Chondrocyte (in vitro differentiated cells): Measurements from ENCODE around the gene OTOR. TPM values are rescaled to one million over a fixed set of nuclear protein-coding genes. Genes with fewer than 3 reads are reported as not detected.

Experiments
- DNase-seq: peaks from one replicate; pipeline ENCODE4 v3.0.0; 2021; ENCODE audit warnings: mixed read lengths, low spot score
- H3K27ac Mint-ChIP-seq: one replicate; pipeline ENCODE4 v1.8.0; 2021; ENCODE audit warnings: mild to moderate bottlenecking, moderate library complexity, mixed read lengths; ENCODE audit not compliant: unreplicated experiment
- H3K27me3 Mint-ChIP-seq: 2 replicates; pipeline ENCODE4 v1.8.0; 2021; ENCODE audit warnings: low read depth, mixed read lengths
- H3K36me3 Mint-ChIP-seq: 2 replicates; pipeline ENCODE4 v1.8.0; 2021; ENCODE audit warnings: low read depth, mixed read lengths
- H3K4me1 Mint-ChIP-seq: 2 replicates; pipeline ENCODE4 v1.8.0; 2021; ENCODE audit warnings: low read depth, mild to moderate bottlenecking, mixed read lengths
- H3K4me3 Mint-ChIP-seq: one replicate; pipeline ENCODE4 v1.8.0; 2021; ENCODE audit warnings: mild to moderate bottlenecking, moderate library complexity, mixed read lengths; ENCODE audit not compliant: unreplicated experiment
- H3K9me3 Mint-ChIP-seq: 2 replicates; pipeline ENCODE4 v1.8.0; 2021; ENCODE audit warnings: low read depth, mixed read lengths
- long read RNA-seq: library from polyadenylated mRNA; stranded (forward); transcript quantifications from one replicate; pipeline ENCODE4 v2.0.0, GENCODE V29; 2021
- total RNA-seq: library from RNA; stranded (reverse); gene quantifications from 3 replicates; pipeline ENCODE4 v1.2.1, GENCODE V29; 2021
- TF ChIP-seq, protein P1 (sequence below): fragments of 200-600 bp; sonication (generic); IDR thresholded peaks from 2 replicates; pipeline ENCODE4 v1.5.0; 2021; ENCODE audit warnings: antibody characterized with exemption, mild to moderate bottlenecking, moderate library complexity

OTOR gene, protein sequence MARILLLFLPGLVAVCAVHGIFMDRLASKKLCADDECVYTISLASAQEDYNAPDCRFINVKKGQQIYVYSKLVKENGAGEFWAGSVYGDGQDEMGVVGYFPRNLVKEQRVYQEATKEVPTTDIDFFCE
- not detected in 3 replicates for total RNA-seq
- long read RNA-seq, result 0 reads

DNA sequence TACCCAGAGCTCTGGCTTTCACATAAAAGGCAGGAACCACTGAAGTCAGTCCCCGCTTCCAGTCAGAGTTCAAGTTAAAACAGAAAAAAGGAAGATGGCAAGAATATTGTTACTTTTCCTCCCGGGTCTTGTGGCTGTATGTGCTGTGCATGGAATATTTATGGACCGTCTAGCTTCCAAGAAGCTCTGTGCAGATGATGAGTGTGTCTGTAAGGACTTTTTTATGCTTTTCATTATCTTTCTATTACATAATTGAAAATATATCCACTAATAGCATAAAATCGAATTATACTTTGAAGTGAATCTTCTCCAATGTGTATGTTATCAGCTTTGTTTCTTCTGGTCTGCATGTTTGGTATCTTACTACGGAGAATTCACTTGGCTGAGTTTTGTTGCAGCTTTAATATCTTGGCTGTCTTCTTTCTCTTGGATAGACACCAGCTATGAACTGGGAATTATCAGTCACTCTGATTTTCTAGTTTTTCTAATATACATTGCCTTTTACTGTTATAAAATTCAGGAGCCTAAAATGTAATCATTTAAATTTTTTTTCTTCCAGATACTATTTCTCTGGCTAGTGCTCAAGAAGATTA, at the start of gene OTOR:
Gene OTOR (plus strand): TSS at position 51 of the 593 bp plus-strand sequence. CDS start 44 bp downstream, at position 95.
- H3K9me3 Mint-ChIP-seq, result no peaks in the 10 kb centered on the region
- no peaks in the 10 kb centered on the region for H3K4me1 Mint-ChIP-seq
- TF ChIP-seq, protein P1, sequence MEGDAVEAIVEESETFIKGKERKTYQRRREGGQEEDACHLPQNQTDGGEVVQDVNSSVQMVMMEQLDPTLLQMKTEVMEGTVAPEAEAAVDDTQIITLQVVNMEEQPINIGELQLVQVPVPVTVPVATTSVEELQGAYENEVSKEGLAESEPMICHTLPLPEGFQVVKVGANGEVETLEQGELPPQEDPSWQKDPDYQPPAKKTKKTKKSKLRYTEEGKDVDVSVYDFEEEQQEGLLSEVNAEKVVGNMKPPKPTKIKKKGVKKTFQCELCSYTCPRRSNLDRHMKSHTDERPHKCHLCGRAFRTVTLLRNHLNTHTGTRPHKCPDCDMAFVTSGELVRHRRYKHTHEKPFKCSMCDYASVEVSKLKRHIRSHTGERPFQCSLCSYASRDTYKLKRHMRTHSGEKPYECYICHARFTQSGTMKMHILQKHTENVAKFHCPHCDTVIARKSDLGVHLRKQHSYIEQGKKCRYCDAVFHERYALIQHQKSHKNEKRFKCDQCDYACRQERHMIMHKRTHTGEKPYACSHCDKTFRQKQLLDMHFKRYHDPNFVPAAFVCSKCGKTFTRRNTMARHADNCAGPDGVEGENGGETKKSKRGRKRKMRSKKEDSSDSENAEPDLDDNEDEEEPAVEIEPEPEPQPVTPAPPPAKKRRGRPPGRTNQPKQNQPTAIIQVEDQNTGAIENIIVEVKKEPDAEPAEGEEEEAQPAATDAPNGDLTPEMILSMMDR, result no peak
- H3K36me3 Mint-ChIP-seq, result no peaks in the 10 kb centered on the region
- H3K4me3 Mint-ChIP-seq, result no peak within 1 kb of the TSS
- no peak for DNase-seq
- H3K27ac Mint-ChIP-seq, result no peak within 1 kb of the TSS
- H3K27me3 Mint-ChIP-seq, result peaks cover 26% of the 10 kb centered on the region

DNA sequence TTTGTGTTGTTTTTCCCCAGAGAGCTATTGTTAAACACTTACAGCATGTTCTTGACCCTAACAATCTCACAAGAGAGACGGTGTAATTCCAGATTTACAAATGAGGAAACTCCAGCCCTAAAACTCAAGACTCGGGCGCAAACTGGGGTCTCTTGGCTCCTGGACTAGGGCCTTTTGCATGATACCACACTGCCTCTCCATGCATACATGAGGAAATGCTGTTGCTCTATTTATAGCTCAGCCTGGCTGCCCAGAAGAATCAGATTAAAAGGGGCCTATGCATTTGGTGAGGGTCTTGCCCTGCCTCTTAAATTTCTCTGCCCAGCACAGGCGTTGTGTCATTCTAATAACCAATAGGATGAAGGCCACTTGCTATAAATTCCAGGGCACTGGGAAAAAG, 48.9 kb upstream of the OTOR start:
- Mint-ChIP-seq H3K27me3 (peaks cover 8% of the 10 kb centered on the region), H3K27ac (no peak overlapping the region), H3K9me3 (no peaks in the 10 kb centered on the region), H3K4me1 (no peaks in the 10 kb centered on the region), H3K36me3 (no peaks in the 10 kb centered on the region), H3K4me3 (no peak overlapping the region)
- DNase-seq, result no peak
- TF ChIP-seq, protein P1, result no peak

DNA sequence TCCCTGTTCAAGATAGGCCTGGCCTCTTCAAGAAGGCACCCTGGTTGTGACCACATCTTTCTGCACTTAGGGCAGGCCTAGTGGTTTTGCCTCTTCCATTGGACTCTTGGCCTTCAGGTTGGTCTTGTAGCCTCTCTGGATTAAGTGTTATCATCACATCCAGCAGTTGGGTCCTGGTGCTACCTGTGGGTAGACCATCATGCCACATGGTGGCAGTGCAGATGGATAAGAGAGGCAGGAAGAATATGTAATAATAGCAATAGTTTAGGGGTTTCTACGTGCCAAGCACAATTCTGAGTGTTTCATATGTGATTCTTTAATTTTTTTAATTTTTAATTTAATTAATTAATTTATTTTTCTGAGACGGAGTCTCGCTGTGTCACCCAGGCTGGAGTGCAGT, 46.9 kb upstream of the OTOR start:
- H3K36me3 Mint-ChIP-seq, result no peaks in the 10 kb centered on the region
- TF ChIP-seq, protein P1, result peak; percentile 66
- peaks cover 2% of the 10 kb centered on the region for H3K9me3 Mint-ChIP-seq

DNA sequence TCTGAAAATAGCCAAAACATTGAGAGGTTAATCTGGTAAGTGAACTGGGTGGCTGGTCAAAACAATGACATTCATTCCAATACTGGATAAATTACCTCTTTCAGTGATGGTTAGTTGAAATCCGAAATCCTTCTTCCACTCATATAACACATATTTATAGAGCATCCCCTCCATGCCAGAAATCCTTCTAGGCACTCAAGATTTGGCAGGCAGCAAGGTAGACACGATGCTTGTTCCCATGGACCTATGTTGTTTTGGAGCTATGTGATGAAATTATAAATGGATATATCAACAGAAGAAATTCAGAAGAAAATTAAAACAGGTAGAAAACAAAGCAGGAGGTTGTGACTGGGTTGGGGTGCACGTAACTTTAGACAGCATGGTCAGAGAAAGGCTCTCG, 44.6 kb upstream of the OTOR start:
- H3K9me3 Mint-ChIP-seq, result peaks cover 2% of the 10 kb centered on the region
- H3K36me3 Mint-ChIP-seq, result no peaks in the 10 kb centered on the region
- H3K27me3 Mint-ChIP-seq, result peaks cover 8% of the 10 kb centered on the region
- H3K4me1 Mint-ChIP-seq, result no peaks in the 10 kb centered on the region
- H3K4me3 Mint-ChIP-seq, result no peak overlapping the region
- H3K27ac Mint-ChIP-seq, result no peak overlapping the region
- DNase-seq, result no peak
- TF ChIP-seq, protein P1, result no peak

More for the DNA sequence above, 46.9 kb upstream of the OTOR start:
- Mint-ChIP-seq H3K27me3 (peaks cover 7% of the 10 kb centered on the region), H3K4me3 (no peak overlapping the region), H3K4me1 (no peaks in the 10 kb centered on the region), H3K27ac (no peak overlapping the region)
- no peak for DNase-seq

DNA sequence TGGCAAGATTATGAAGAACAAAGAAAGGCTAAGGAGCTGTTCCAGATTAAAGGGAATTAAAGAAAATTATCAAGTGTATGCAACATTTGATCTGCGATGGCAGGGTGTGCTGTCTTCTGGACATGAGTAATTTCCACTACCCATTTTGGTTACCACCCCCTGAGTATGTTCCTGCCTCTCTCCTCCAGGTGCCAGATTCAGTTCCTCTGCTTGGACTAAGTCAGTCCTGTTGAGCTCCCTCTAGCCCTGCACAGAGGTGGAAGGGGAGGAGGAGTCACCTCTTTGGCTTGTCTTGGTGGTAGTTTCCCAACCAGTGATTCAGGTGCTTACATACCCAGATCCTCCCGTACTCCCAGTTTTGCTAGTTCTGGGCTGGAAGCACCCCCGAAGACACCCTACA, 40.5 kb upstream of the OTOR start:
- peaks cover 7% of the 10 kb centered on the region for H3K27me3 Mint-ChIP-seq
- no peaks in the 10 kb centered on the region for H3K36me3 Mint-ChIP-seq
- no peaks in the 10 kb centered on the region for H3K4me1 Mint-ChIP-seq
- H3K9me3 Mint-ChIP-seq, result peaks cover 2% of the 10 kb centered on the region
- TF ChIP-seq, protein P1, result no peak
- H3K27ac Mint-ChIP-seq, result no peak overlapping the region
- no peak overlapping the region for H3K4me3 Mint-ChIP-seq
- DNase-seq, result no peak
